Left colon (tissue), 2 donors: Measurements from ENCODE around the gene SLC38A7. TPM values are rescaled to one million over a fixed set of nuclear protein-coding genes. Genes with fewer than 3 reads are reported as not detected.
A peak's percentile ranks its signal among the peaks of the same experiment; 100 is the strongest.
"Not testable (repeated sequence)": the region's sequence is repeated elsewhere in the genome, so short reads cannot be mapped to it uniquely, and the experiment has no call there.

Experiments
- ATAC-seq: fragments of 200-7000 bp; cut with Tn5 transposase; one replicate; pipeline ENCODE4 v1.9.1; 2020; ENCODE audit warnings: mild to moderate bottlenecking, moderate library complexity
- DNase-seq, 2 donors: peaks; one replicate each; pipeline ENCODE4 v3.0.0-alpha.2; 2020
- intact Hi-C, 2 donors: fragments of 100-400 bp; cut with DNase I in 1 of 2; cut with micrococcal nuclease in 1 of 2; formaldehyde crosslinking; loops; one replicate each; pipeline versions ENCODE4 v1.11.2 to v1.14.0; 2022; cut with DNase I, micrococcal nuclease
- total RNA-seq, 2 donors: library from RNA; stranded (reverse); fragmentation: NEBNext Ultra II Directional; extraction: Animal tissue kit (Norgen Biotek cat#: 25700); gene quantifications; one replicate each; pipeline ENCODE4 v1.2.1, GENCODE V29; 2021
- donor health status: DM: no; HTN: no; CAD: no.
- donor health status: DM: yes; HTN: yes; CAD: no.

SLC38A7 gene
- total RNA-seq, 2 donors from 2014 or later, result 12.1 to 12.3 TPM

GRCh38 chr16:58685084-58685449 is 497 bp upstream of the SLC38A7 start:
- intact Hi-C loops, result no loop called here
- no peak for DNase-seq
- peak; percentile 6 for ATAC-seq

- intact Hi-C loops, result no loop called here
- peak; percentile 45 for ATAC-seq
- DNase-seq, result no peak
These were observed 593 bp downstream of the SLC38A7 start for GRCh38 chr16:58684001-58684353.

GRCh38 chr16:58679763-58680162 is 4.8 kb downstream of the SLC38A7 start:
- DNase-seq (no peak), ATAC-seq (no peak)
- intact Hi-C loops, result no loop called here

GRCh38 chr16:58678716-58679115 is 5.9 kb downstream of the SLC38A7 start:
- peak in 1 of 2 donors; percentile 30 for DNase-seq
- ATAC-seq, result peak; percentile 71
- intact Hi-C loops, result no loop called here

GRCh38 chr16:58678269-58678668 is 6.3 kb downstream of the SLC38A7 start:
- no peak for ATAC-seq
- intact Hi-C loops, result no loop called here
- DNase-seq, result no peak

GRCh38 chr16:58670946-58671583 is 13.5 kb downstream of the SLC38A7 start:
- intact Hi-C loops, result no loop called here
- ATAC-seq (no peak), DNase-seq (no peak)

GRCh38 chr16:58670177-58670576 is 14.4 kb downstream of the SLC38A7 start:
- DNase-seq (no peak), ATAC-seq (no peak)
- intact Hi-C loops, result no loop called here

GRCh38 chr16:58665200-58665599 is 19.4 kb downstream of the SLC38A7 start:
- DNase-seq (no peak), ATAC-seq (no peak)
- intact Hi-C loops, result no loop called here

- intact Hi-C loops, result no loop called here
- DNase-seq (peak; percentile 22 to 50), ATAC-seq (peak; percentile 88)
These were observed 23.3 kb downstream of the SLC38A7 start for GRCh38 chr16:58661199-58661830.

- DNase-seq, ATAC-seq, intact Hi-C loops: not testable (repeated sequence)
These were observed 24.7 kb downstream of the SLC38A7 start for GRCh38 chr16:58659911-58660310.

- no peak for ATAC-seq
- intact Hi-C loops, result no loop called here
These were observed 25.8 kb downstream of the SLC38A7 start for GRCh38 chr16:58658796-58659211.

GRCh38 chr16:58656899-58657298 is 27.7 kb downstream of the SLC38A7 start:
- DNase-seq (peak in 1 of 2 donors; percentile 27), ATAC-seq (peak; percentile 82)
- intact Hi-C loops, result no loop called here

More at GRCh38 chr16:58658796-58659211, 25.8 kb downstream of the SLC38A7 start:
- DNase-seq, result no peak

GRCh38 chr16:58655215-58655596 is 29.4 kb downstream of the SLC38A7 start:
- intact Hi-C loops, result no loop called here
- DNase-seq (peak in 1 of 2 donors; percentile 21), ATAC-seq (peak; percentile 63)

GRCh38 chr16:58654560-58655214 is 29.9 kb downstream of the SLC38A7 start:
- intact Hi-C loops, result no loop called here
- DNase-seq (no peak), ATAC-seq (no peak)

- intact Hi-C loops, result no loop called here
- ATAC-seq (no peak), DNase-seq (no peak)
These were observed 31.8 kb downstream of the SLC38A7 start for GRCh38 chr16:58652741-58653140.

- DNase-seq (no peak), ATAC-seq (no peak)
- intact Hi-C loops, result no loop called here
These were observed 32.6 kb downstream of the SLC38A7 start for GRCh38 chr16:58651965-58652348.

GRCh38 chr16:58649707-58650106 is 34.9 kb downstream of the SLC38A7 start:
- DNase-seq, result peak; percentile 32 to 33
- peak; percentile 74 for ATAC-seq
- intact Hi-C loops, result no loop called here

GRCh38 chr16:58647107-58647506 is 37.5 kb downstream of the SLC38A7 start:
- no peak for DNase-seq
- no peak for ATAC-seq
- intact Hi-C loops, result no loop called here

- DNase-seq (no peak), ATAC-seq (no peak)
- intact Hi-C loops, result no loop called here
These were observed 39.6 kb downstream of the SLC38A7 start for GRCh38 chr16:58644765-58645487.

- ATAC-seq (no peak), DNase-seq (no peak)
- intact Hi-C loops, result no loop called here
These were observed 40.5 kb downstream of the SLC38A7 start for GRCh38 chr16:58644108-58644507.
